GM23338 (cell line): ENCODE data around the gene CDH12. TPM values are rescaled to one million over a fixed set of nuclear protein-coding genes. Genes with fewer than 3 reads are reported as not detected.

ENCODE experiments used
- ATAC-seq: fragments of 200-7000 bp; cut with Tn5 transposase; 3 replicates; pipeline ENCODE4 v1.9.1; 2020
- DNase-seq: peaks from one replicate; pipeline ENCODE4 v3.0.0-alpha.2; 2015; ENCODE audit warnings: low spot score
- H2AFZ ChIP-seq: fragments of 200-600 bp; sonication (generic); 2 replicates; pipeline ENCODE4 v1.8.0; 2016; ENCODE audit warnings: antibody characterized with exemption, mild to moderate bottlenecking, moderate library complexity
- H3F3A ChIP-seq: fragments of 200-600 bp; sonication (generic); replicated peaks from 2 replicates; pipeline ENCODE4 v1.8.0; 2017; ENCODE audit warnings: antibody characterized with exemption, mixed run types, low read depth
- H3K27ac ChIP-seq: fragments of 200-600 bp; sonication (generic); 2 replicates; pipeline ENCODE4 v1.6.1; 2016; ENCODE audit warnings: low read depth
- H3K27me3 ChIP-seq: fragments of 200-600 bp; sonication (generic); 2 replicates; pipeline ENCODE4 v1.8.0; 2016; ENCODE audit warnings: mild to moderate bottlenecking, mixed run types, moderate library complexity; ENCODE audit not compliant: insufficient read depth
- H3K36me3 ChIP-seq: fragments of 200-600 bp; sonication (generic); 2 replicates; pipeline ENCODE4 v1.8.0; 2016; ENCODE audit warnings: mild to moderate bottlenecking; ENCODE audit not compliant: insufficient read depth
- H3K4me1 ChIP-seq: fragments of 200-600 bp; sonication (generic); 2 replicates; pipeline ENCODE4 v1.8.0; 2016; ENCODE audit warnings: mild to moderate bottlenecking, moderate library complexity; ENCODE audit not compliant: insufficient read depth
- H3K4me2 ChIP-seq: fragments of 200-600 bp; sonication (generic); 2 replicates; pipeline ENCODE4 v1.7.1; 2017; ENCODE audit warnings: mixed run types
- H3K4me3 ChIP-seq: fragments of 200-600 bp; sonication (generic); 2 replicates; pipeline ENCODE4 v1.6.1; 2016; ENCODE audit warnings: mixed run types
- H3K79me2 ChIP-seq: fragments of 200-600 bp; sonication (generic); replicated peaks from 2 replicates; pipeline ENCODE4 v1.8.0; 2017; ENCODE audit warnings: mild to moderate bottlenecking; ENCODE audit not compliant: insufficient read depth
- H3K9me2 ChIP-seq: fragments of 200-600 bp; sonication (generic); 2 replicates; pipeline ENCODE4 v1.8.0; 2017; ENCODE audit not compliant: insufficient read depth
- H4K20me1 ChIP-seq: fragments of 200-600 bp; sonication (generic); replicated peaks from 2 replicates; pipeline ENCODE4 v1.8.0; 2017; ENCODE audit warnings: mild to moderate bottlenecking; ENCODE audit not compliant: insufficient read depth
- H3K27ac Mint-ChIP-seq: 2 replicates; pipeline ENCODE4 v1.8.0; 2020; ENCODE audit warnings: inconsistent platforms, mild to moderate bottlenecking, moderate library complexity, mixed read lengths
- H3K27me3 Mint-ChIP-seq: 3 replicates; pipeline ENCODE4 v1.8.0; 2022; ENCODE audit warnings: low read depth, mild to moderate bottlenecking, moderate library complexity, mixed read lengths, inconsistent platforms; ENCODE audit not compliant: insufficient read depth, poor library complexity
- H3K36me3 Mint-ChIP-seq: 3 replicates; pipeline ENCODE4 v1.8.0; 2021; ENCODE audit warnings: low read depth, mild to moderate bottlenecking, inconsistent platforms, moderate library complexity, mixed read lengths
- H3K4me1 Mint-ChIP-seq: 3 replicates; pipeline ENCODE4 v1.8.0; 2020; ENCODE audit warnings: mild to moderate bottlenecking, inconsistent platforms, mixed read lengths
- H3K4me3 Mint-ChIP-seq: 3 replicates; pipeline ENCODE4 v1.8.0; 2021; ENCODE audit warnings: moderate library complexity, mild to moderate bottlenecking, inconsistent platforms, mixed read lengths
- H3K9me3 Mint-ChIP-seq: 3 replicates; pipeline ENCODE4 v1.8.0; 2020; ENCODE audit warnings: moderate library complexity, mild to moderate bottlenecking, inconsistent platforms, mixed read lengths
- CREB1 ChIP-seq: fragments of 250-450 bp; sonication (Bioruptor Pico); IDR thresholded peaks from 2 replicates; pipeline ENCODE4 v1.5.0; 2020; ENCODE audit warnings: low read depth, mild to moderate bottlenecking, moderate library complexity
- ZNF114 ChIP-seq: fragments of 250-450 bp; sonication (Bioruptor Pico); IDR thresholded peaks from 2 replicates; pipeline ENCODE4 v1.5.0; 2020; ENCODE audit warnings: mild to moderate bottlenecking, moderate library complexity
- polyA plus RNA-seq: library from polyadenylated mRNA; unstranded; fragments of >200 nt; fragmentation: Nextera tagmentation; extraction: Ambion mirVana; gene quantifications from 2 replicates; pipeline ENCODE4 v1.2.1, GENCODE V29; 2016
- total RNA-seq: library from RNA; depleted of rRNA; stranded (reverse); fragments of >200 nt; shearing (Covaris generic); gene quantifications from 2 replicates; pipeline ENCODE4 v1.2.3, GENCODE V29; 2014
- TF ChIP-seq, protein P1 (sequence below), 2 experiments: fragments of 200-600 bp in 1 of 2; sonication (generic) in 1 of 2; conservative IDR thresholded peaks; 2 replicates each; pipeline versions ENCODE4 v1.5.1 to v1.6.1; 2016 to 2017; ENCODE audit warnings: antibody characterized with exemption in 2 of 2, low read depth in 2 of 2, mild to moderate bottlenecking in 2 of 2, moderate library complexity in 1 of 2
- TF ChIP-seq, protein P2 (sequence below): fragments of 250-450 bp; sonication (Bioruptor Pico); IDR thresholded peaks from 2 replicates; pipeline ENCODE4 v1.5.0; 2020; ENCODE audit warnings: mild to moderate bottlenecking, moderate library complexity
- TF ChIP-seq, protein P3 (sequence below): IDR thresholded peaks from 2 replicates; pipeline ENCODE4 v1.6.1; 2016; ENCODE audit warnings: antibody characterized with exemption

Gene CDH12
- total and polyA plus RNA-seq, 2 experiments from 2014 or later, result not detected

DNA sequence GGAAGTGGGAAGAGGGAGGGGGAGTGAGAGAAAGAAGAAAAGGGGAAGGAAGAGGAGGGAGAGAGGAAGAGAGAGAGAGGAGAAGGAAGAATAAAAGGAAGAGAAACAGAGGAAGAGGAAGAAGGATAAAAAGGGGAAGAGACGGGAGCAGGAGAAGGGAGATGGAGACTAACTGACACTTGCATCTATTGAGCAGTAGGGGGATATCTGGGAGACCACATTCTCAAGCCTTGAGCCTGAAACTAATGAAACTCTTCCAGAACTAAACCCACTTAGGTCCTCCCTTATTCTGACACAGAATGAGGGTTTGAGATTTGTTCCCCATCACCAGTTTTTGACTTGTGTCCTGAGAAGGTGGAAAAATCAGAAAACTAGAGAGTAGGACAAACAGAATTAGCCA is 533.3 kb downstream of the CDH12 start:
- H3K36me3 Mint-ChIP-seq, result no peaks in the 10 kb centered on the region
- no peak overlapping the region for H3K4me3 Mint-ChIP-seq
- H3K36me3 ChIP-seq, result no peaks in the 10 kb centered on the region
- H3K4me1 ChIP-seq, result no peaks in the 10 kb centered on the region
- H3K27ac ChIP-seq, result no peak overlapping the region
- peak; percentile 85 for ATAC-seq
- no peaks in the 10 kb centered on the region for H4K20me1 ChIP-seq
- H3K27me3 ChIP-seq, result no peaks in the 10 kb centered on the region
- H3F3A ChIP-seq, result no peaks in the 10 kb centered on the region
- no peaks in the 10 kb centered on the region for H3K9me2 ChIP-seq
- DNase-seq, result peak; percentile 65
- no peak overlapping the region for H3K4me3 ChIP-seq
- no peaks in the 10 kb centered on the region for H3K4me1 Mint-ChIP-seq
- no peaks in the 10 kb centered on the region for H3K9me3 Mint-ChIP-seq
- no peak overlapping the region for H3K27ac Mint-ChIP-seq
- no peaks in the 10 kb centered on the region for H3K27me3 Mint-ChIP-seq
- TF ChIP-seq, protein P1, sequence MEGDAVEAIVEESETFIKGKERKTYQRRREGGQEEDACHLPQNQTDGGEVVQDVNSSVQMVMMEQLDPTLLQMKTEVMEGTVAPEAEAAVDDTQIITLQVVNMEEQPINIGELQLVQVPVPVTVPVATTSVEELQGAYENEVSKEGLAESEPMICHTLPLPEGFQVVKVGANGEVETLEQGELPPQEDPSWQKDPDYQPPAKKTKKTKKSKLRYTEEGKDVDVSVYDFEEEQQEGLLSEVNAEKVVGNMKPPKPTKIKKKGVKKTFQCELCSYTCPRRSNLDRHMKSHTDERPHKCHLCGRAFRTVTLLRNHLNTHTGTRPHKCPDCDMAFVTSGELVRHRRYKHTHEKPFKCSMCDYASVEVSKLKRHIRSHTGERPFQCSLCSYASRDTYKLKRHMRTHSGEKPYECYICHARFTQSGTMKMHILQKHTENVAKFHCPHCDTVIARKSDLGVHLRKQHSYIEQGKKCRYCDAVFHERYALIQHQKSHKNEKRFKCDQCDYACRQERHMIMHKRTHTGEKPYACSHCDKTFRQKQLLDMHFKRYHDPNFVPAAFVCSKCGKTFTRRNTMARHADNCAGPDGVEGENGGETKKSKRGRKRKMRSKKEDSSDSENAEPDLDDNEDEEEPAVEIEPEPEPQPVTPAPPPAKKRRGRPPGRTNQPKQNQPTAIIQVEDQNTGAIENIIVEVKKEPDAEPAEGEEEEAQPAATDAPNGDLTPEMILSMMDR (conservative IDR thresholded peaks at IDR 0.05; ENCODE audit: low read depth in 2 of 2), result peak; percentile 40 to 50; a peak in 3 of 4 replicates
- TF ChIP-seq, protein P2, sequence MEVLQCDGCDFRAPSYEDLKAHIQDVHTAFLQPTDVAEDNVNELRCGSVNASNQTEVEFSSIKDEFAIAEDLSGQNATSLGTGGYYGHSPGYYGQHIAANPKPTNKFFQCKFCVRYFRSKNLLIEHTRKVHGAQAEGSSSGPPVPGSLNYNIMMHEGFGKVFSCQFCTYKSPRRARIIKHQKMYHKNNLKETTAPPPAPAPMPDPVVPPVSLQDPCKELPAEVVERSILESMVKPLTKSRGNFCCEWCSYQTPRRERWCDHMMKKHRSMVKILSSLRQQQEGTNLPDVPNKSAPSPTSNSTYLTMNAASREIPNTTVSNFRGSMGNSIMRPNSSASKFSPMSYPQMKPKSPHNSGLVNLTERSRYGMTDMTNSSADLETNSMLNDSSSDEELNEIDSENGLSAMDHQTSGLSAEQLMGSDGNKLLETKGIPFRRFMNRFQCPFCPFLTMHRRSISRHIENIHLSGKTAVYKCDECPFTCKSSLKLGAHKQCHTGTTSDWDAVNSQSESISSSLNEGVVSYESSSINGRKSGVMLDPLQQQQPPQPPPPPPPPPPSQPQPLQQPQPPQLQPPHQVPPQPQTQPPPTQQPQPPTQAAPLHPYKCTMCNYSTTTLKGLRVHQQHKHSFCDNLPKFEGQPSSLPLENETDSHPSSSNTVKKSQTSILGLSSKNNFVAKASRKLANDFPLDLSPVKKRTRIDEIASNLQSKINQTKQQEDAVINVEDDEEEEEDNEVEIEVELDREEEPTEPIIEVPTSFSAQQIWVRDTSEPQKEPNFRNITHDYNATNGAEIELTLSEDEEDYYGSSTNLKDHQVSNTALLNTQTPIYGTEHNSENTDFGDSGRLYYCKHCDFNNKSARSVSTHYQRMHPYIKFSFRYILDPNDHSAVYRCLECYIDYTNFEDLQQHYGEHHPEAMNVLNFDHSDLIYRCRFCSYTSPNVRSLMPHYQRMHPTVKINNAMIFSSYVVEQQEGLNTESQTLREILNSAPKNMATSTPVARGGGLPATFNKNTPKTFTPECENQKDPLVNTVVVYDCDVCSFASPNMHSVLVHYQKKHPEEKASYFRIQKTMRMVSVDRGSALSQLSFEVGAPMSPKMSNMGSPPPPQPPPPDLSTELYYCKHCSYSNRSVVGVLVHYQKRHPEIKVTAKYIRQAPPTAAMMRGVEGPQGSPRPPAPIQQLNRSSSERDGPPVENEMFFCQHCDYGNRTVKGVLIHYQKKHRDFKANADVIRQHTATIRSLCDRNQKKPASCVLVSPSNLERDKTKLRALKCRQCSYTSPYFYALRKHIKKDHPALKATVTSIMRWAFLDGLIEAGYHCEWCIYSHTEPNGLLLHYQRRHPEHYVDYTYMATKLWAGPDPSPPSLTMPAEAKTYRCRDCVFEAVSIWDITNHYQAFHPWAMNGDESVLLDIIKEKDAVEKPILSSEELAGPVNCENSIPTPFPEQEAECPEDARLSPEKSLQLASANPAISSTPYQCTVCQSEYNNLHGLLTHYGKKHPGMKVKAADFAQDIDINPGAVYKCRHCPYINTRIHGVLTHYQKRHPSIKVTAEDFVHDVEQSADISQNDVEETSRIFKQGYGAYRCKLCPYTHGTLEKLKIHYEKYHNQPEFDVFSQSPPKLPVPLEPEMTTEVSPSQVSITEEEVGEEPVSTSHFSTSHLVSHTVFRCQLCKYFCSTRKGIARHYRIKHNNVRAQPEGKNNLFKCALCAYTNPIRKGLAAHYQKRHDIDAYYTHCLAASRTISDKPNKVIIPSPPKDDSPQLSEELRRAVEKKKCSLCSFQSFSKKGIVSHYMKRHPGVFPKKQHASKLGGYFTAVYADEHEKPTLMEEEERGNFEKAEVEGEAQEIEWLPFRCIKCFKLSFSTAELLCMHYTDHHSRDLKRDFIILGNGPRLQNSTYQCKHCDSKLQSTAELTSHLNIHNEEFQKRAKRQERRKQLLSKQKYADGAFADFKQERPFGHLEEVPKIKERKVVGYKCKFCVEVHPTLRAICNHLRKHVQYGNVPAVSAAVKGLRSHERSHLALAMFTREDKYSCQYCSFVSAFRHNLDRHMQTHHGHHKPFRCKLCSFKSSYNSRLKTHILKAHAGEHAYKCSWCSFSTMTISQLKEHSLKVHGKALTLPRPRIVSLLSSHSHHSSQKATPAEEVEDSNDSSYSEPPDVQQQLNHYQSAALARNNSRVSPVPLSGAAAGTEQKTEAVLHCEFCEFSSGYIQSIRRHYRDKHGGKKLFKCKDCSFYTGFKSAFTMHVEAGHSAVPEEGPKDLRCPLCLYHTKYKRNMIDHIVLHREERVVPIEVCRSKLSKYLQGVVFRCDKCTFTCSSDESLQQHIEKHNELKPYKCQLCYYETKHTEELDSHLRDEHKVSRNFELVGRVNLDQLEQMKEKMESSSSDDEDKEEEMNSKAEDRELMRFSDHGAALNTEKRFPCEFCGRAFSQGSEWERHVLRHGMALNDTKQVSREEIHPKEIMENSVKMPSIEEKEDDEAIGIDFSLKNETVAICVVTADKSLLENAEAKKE, result no peak
- no peaks in the 10 kb centered on the region for H3K79me2 ChIP-seq
- no peak overlapping the region for H3K4me2 ChIP-seq
- H2AFZ ChIP-seq, result no peak overlapping the region

DNA sequence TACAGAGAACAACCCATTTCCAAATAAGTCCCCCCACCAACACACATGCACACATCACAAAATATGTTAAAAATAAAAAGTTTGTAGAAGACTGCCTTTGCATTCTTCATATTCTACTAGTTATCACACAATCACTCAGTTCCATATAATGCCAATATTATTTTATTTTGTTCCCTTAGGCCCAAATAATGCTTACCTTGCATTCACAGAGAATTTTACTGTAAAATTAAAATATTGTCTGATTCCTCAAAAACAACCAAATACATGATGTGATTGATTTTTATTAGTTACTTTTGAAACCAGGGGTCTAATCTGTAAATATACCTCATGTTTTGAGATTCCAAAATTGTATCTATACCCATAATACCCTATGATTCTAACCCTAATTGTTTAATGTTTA is 536.9 kb downstream of the CDH12 start:
- no peak overlapping the region for H3K27ac Mint-ChIP-seq
- Histone ChIP-seq H3K27me3 (no peaks in the 10 kb centered on the region), H3K36me3 (no peaks in the 10 kb centered on the region), H3K79me2 (no peaks in the 10 kb centered on the region), H3F3A (no peaks in the 10 kb centered on the region), H4K20me1 (no peaks in the 10 kb centered on the region), H3K9me2 (no peaks in the 10 kb centered on the region), H3K4me2 (no peak overlapping the region), H2AFZ (no peak overlapping the region), H3K4me1 (no peaks in the 10 kb centered on the region), H3K4me3 (no peak overlapping the region), H3K27ac (no peak overlapping the region)
- H3K9me3 Mint-ChIP-seq, result no peaks in the 10 kb centered on the region
- no peak overlapping the region for H3K4me3 Mint-ChIP-seq
- no peaks in the 10 kb centered on the region for H3K4me1 Mint-ChIP-seq
- H3K36me3 Mint-ChIP-seq, result no peaks in the 10 kb centered on the region
- DNase-seq, result no peak
- H3K27me3 Mint-ChIP-seq, result no peaks in the 10 kb centered on the region
- ATAC-seq, result no peak
- TF ChIP-seq CREB1 (CRISPR knock-in tag) (no peak), ZNF114 (CRISPR knock-in tag) (no peak)
- TF ChIP-seq, protein P1 (conservative IDR thresholded peaks at IDR 0.05; ENCODE audit: low read depth in 2 of 2), result no peak
- TF ChIP-seq, protein P3, sequence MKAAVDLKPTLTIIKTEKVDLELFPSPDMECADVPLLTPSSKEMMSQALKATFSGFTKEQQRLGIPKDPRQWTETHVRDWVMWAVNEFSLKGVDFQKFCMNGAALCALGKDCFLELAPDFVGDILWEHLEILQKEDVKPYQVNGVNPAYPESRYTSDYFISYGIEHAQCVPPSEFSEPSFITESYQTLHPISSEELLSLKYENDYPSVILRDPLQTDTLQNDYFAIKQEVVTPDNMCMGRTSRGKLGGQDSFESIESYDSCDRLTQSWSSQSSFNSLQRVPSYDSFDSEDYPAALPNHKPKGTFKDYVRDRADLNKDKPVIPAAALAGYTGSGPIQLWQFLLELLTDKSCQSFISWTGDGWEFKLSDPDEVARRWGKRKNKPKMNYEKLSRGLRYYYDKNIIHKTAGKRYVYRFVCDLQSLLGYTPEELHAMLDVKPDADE, result no peak
